ENCODE data around the gene XPO6. TPM values are rescaled to one million over a fixed set of nuclear protein-coding genes. Genes with fewer than 3 reads are reported as not detected.
"Not testable (repeated sequence)": the region's sequence is repeated elsewhere in the genome, so short reads cannot be mapped to it uniquely, and the experiment has no call there.

Gene XPO6
- total RNA-seq, 2 experiments from 2014 or later = 204 to 267 TPM

- not testable (repeated sequence) for H3K4me1 Mint-ChIP-seq; ATAC-seq; H3K27ac Mint-ChIP-seq; DNase-seq; H3K27me3 Mint-ChIP-seq; H3K9me3 Mint-ChIP-seq (ENCODE audit: low read depth); H3K36me3 Mint-ChIP-seq; H3K4me3 Mint-ChIP-seq
- CTCF ChIA-PET = interaction anchor here (1.1 kb wide), 1 partner anchor 8 kb away, joined by 3 read pairs; no protein-coding TSS in a partner anchor
Measured at GRCh38 chr16:28223909-28224308, 12.1 kb upstream of the XPO6 start.

GRCh38 chr16:28219777-28220176 is 8.0 kb upstream of the XPO6 start:
- not testable (repeated sequence) for DNase-seq; H3K4me3 Mint-ChIP-seq; H3K36me3 Mint-ChIP-seq; H3K9me3 Mint-ChIP-seq (ENCODE audit: low read depth); ATAC-seq; H3K27me3 Mint-ChIP-seq; H3K4me1 Mint-ChIP-seq; H3K27ac Mint-ChIP-seq
- CTCF ChIA-PET = interaction anchor here (0.7 to 4.4 kb wide), 3 partner anchors 82 to 156 kb away, joined by 3 to 64 read pairs (median 3); no protein-coding TSS in a partner anchor

- Mint-ChIP-seq H3K4me1 (peaks cover 2% of the 10 kb centered on the region), H3K27me3 (no peaks in the 10 kb centered on the region), H3K4me3 (no peak overlapping the region), H3K36me3 (no peaks in the 10 kb centered on the region), H3K9me3 (ENCODE audit: low read depth) (no peaks in the 10 kb centered on the region), H3K27ac (no peak overlapping the region)
- no peak for DNase-seq
- no peak for ATAC-seq
- CTCF ChIA-PET = interaction anchor here (0.6 to 4.4 kb wide), 7 partner anchors 66 to 1626 kb away, joined by 3 to 64 read pairs (median 3); no protein-coding TSS in a partner anchor
Measured at GRCh38 chr16:28219282-28219681, 7.5 kb upstream of the XPO6 start.

- ATAC-seq (peak; percentile 99), DNase-seq (peak; percentile 73)
- Mint-ChIP-seq H3K36me3 (no peaks in the 10 kb centered on the region), H3K27me3 (no peaks in the 10 kb centered on the region), H3K4me3 (no peak overlapping the region), H3K27ac (no peak overlapping the region), H3K9me3 (ENCODE audit: low read depth) (no peaks in the 10 kb centered on the region), H3K4me1 (peaks cover 5% of the 10 kb centered on the region)
- CTCF ChIA-PET = interaction anchor here (0.7 to 4.4 kb wide), 33 partner anchors 8 to 578 kb away, joined by 3 to 64 read pairs (median 4); no protein-coding TSS in a partner anchor
Measured at GRCh38 chr16:28218109-28218508, 6.3 kb upstream of the XPO6 start.

GRCh38 chr16:28217326-28217725 is 5.6 kb upstream of the XPO6 start:
- Mint-ChIP-seq H3K27ac (no peak overlapping the region), H3K4me3 (no peak overlapping the region), H3K9me3 (ENCODE audit: low read depth) (no peaks in the 10 kb centered on the region), H3K4me1 (peaks cover 11% of the 10 kb centered on the region), H3K36me3 (no peaks in the 10 kb centered on the region), H3K27me3 (no peaks in the 10 kb centered on the region)
- DNase-seq (no peak), ATAC-seq (no peak)
- CTCF ChIA-PET = interaction anchor here (0.6 to 4.4 kb wide), 18 partner anchors 14 to 333 kb away, joined by 3 to 64 read pairs (median 6); no protein-coding TSS in a partner anchor

- H3K9me3 Mint-ChIP-seq (ENCODE audit: low read depth) = no peaks in the 10 kb centered on the region
- H3K27me3 Mint-ChIP-seq = no peaks in the 10 kb centered on the region
- H3K36me3 Mint-ChIP-seq = peaks cover 21% of the 10 kb centered on the region
- H3K4me1 Mint-ChIP-seq = peaks cover 25% of the 10 kb centered on the region
- no peak overlapping the region for H3K4me3 Mint-ChIP-seq
- no peak for DNase-seq
- CTCF ChIA-PET = interaction anchor here (0.6 to 2.6 kb wide), 6 partner anchors 9 to 266 kb away, joined by 3 to 12 read pairs (median 4); no protein-coding TSS in a partner anchor
- ATAC-seq = no peak
- no peak overlapping the region for H3K27ac Mint-ChIP-seq
Measured at GRCh38 chr16:28213396-28213795, 1.6 kb upstream of the XPO6 start.

GRCh38 chr16:28212532-28212873 is 738 bp upstream of the XPO6 start:
- H3K4me3 Mint-ChIP-seq = peak overlapping the region; percentile 79
- CTCF ChIA-PET = interaction anchor here (0.9 to 5.9 kb wide), 5 partner anchors 10 to 74 kb away, joined by 3 to 58 read pairs (median 7); no protein-coding TSS in a partner anchor
- ATAC-seq = no peak

GRCh38 chr16:28210979-28211588 is 681 bp downstream of the XPO6 start:
- H3K9me3 Mint-ChIP-seq (ENCODE audit: low read depth) = no peaks in the 10 kb centered on the region
- DNase-seq (peak; percentile 81), ATAC-seq (peak; percentile 58)
- H3K36me3 Mint-ChIP-seq = peaks cover 38% of the 10 kb centered on the region
- H3K27me3 Mint-ChIP-seq = no peaks in the 10 kb centered on the region
- peaks cover 42% of the 10 kb centered on the region for H3K4me1 Mint-ChIP-seq
- CTCF ChIA-PET = interaction anchor here (1.0 to 5.9 kb wide), 10 partner anchors 9 to 106 kb away, joined by 3 to 58 read pairs (median 8); no protein-coding TSS in a partner anchor
- peak overlapping the region; percentile 93 for H3K4me3 Mint-ChIP-seq
- peak overlapping the region; percentile 94 for H3K27ac Mint-ChIP-seq

More at GRCh38 chr16:28212532-28212873, 738 bp upstream of the XPO6 start:
- H3K9me3 Mint-ChIP-seq (ENCODE audit: low read depth) = no peaks in the 10 kb centered on the region
- H3K36me3 Mint-ChIP-seq = peaks cover 27% of the 10 kb centered on the region
- no peaks in the 10 kb centered on the region for H3K27me3 Mint-ChIP-seq
- H3K27ac Mint-ChIP-seq = peak overlapping the region; percentile 89
- DNase-seq = no peak
- H3K4me1 Mint-ChIP-seq = peaks cover 31% of the 10 kb centered on the region

GRCh38 chr16:28210264-28210663 is 1.5 kb downstream of the XPO6 start:
- ATAC-seq (no peak), DNase-seq (no peak)
- Mint-ChIP-seq H3K27ac (peak overlapping the region; percentile 94), H3K27me3 (no peaks in the 10 kb centered on the region), H3K4me1 (peaks cover 42% of the 10 kb centered on the region), H3K4me3 (peak overlapping the region; percentile 93), H3K36me3 (peaks cover 41% of the 10 kb centered on the region), H3K9me3 (ENCODE audit: low read depth) (no peaks in the 10 kb centered on the region)
- CTCF ChIA-PET = interaction anchor here (1.0 to 5.9 kb wide), 13 partner anchors 8 to 107 kb away, joined by 3 to 58 read pairs (median 4); no protein-coding TSS in a partner anchor

- DNase-seq = no peak
- ATAC-seq = no peak
- H3K27ac Mint-ChIP-seq = peak overlapping the region; percentile 64
- no peaks in the 10 kb centered on the region for H3K27me3 Mint-ChIP-seq
- H3K36me3 Mint-ChIP-seq = peaks cover 41% of the 10 kb centered on the region
- CTCF ChIA-PET = interaction anchor here (0.7 to 5.9 kb wide), 6 partner anchors 9 to 68 kb away, joined by 3 to 58 read pairs (median 4); no protein-coding TSS in a partner anchor
- H3K9me3 Mint-ChIP-seq (ENCODE audit: low read depth) = no peaks in the 10 kb centered on the region
- H3K4me3 Mint-ChIP-seq = peak overlapping the region; percentile 93
- peaks cover 42% of the 10 kb centered on the region for H3K4me1 Mint-ChIP-seq
Measured at GRCh38 chr16:28208824-28209223, 2.9 kb downstream of the XPO6 start.

- CTCF ChIA-PET = interaction anchor here (0.7 to 5.9 kb wide), 4 partner anchors 8 to 67 kb away, joined by 3 to 58 read pairs (median 22); no protein-coding TSS in a partner anchor
- H3K27me3 Mint-ChIP-seq = no peaks in the 10 kb centered on the region
- DNase-seq (no peak), ATAC-seq (no peak)
- H3K4me1 Mint-ChIP-seq = peaks cover 39% of the 10 kb centered on the region
- peak overlapping the region; percentile 64 for H3K27ac Mint-ChIP-seq
- no peak overlapping the region for H3K4me3 Mint-ChIP-seq
- no peaks in the 10 kb centered on the region for H3K9me3 Mint-ChIP-seq (ENCODE audit: low read depth)
- peaks cover 41% of the 10 kb centered on the region for H3K36me3 Mint-ChIP-seq
Measured at GRCh38 chr16:28208131-28208530, 3.6 kb downstream of the XPO6 start.

GRCh38 chr16:28207399-28207798 is 4.4 kb downstream of the XPO6 start:
- CTCF ChIA-PET = interaction anchor here (0.7 to 5.9 kb wide), 3 partner anchors 15 to 137 kb away, joined by 3 to 40 read pairs (median 4); no protein-coding TSS in a partner anchor
- H3K36me3 Mint-ChIP-seq = peaks cover 44% of the 10 kb centered on the region
- H3K4me1 Mint-ChIP-seq = peaks cover 39% of the 10 kb centered on the region
- H3K27me3 Mint-ChIP-seq = no peaks in the 10 kb centered on the region
- no peak for DNase-seq
- no peak for ATAC-seq
- no peaks in the 10 kb centered on the region for H3K9me3 Mint-ChIP-seq (ENCODE audit: low read depth)
- no peak overlapping the region for H3K4me3 Mint-ChIP-seq
- H3K27ac Mint-ChIP-seq = peak overlapping the region; percentile 30

GRCh38 chr16:28205974-28206373 is 5.8 kb downstream of the XPO6 start:
- no peaks in the 10 kb centered on the region for H3K27me3 Mint-ChIP-seq
- H3K4me1 Mint-ChIP-seq = peaks cover 46% of the 10 kb centered on the region
- no peaks in the 10 kb centered on the region for H3K9me3 Mint-ChIP-seq (ENCODE audit: low read depth)
- no peak overlapping the region for H3K27ac Mint-ChIP-seq
- CTCF ChIA-PET = interaction anchor here (0.9 to 1.4 kb wide), 4 partner anchors 12 to 65 kb away, joined by 3 to 4 read pairs (median 4); no protein-coding TSS in a partner anchor
- H3K36me3 Mint-ChIP-seq = peaks cover 55% of the 10 kb centered on the region
- DNase-seq = no peak
- no peak overlapping the region for H3K4me3 Mint-ChIP-seq
- no peak for ATAC-seq

Measured in activated CD8-positive, alpha-beta memory T cell treated with anti-CD3 and anti-CD28 coated beads, Interleukin-2, amount 10 ng/mL, durations not matched to agents 7 days and 5 days (primary cell).